Measurements from ENCODE around the gene ECT2. TPM values are rescaled to one million over a fixed set of nuclear protein-coding genes. Genes with fewer than 3 reads are reported as not detected.
"Not testable (repeated sequence)": the region's sequence is repeated elsewhere in the genome, so short reads cannot be mapped to it uniquely, and the experiment has no call there.

ECT2 gene
- total RNA-seq, 1 experiment from 2014 or later = 145 TPM

GRCh38 chr3:172820492-172820891 lies 70.0 kb downstream of the ECT2 start:
- BruUV-seq (replicated peaks) = no TSS peak
- CTCF ChIA-PET = no interaction called here

GRCh38 chr3:172824229-172824628 lies 73.7 kb downstream of the ECT2 start:
- no peaks in the 10 kb centered on the region for H4K20me1 ChIP-seq (ENCODE audit: insufficient read depth)

More at GRCh38 chr3:172820492-172820891, 70.0 kb downstream of the ECT2 start:
- TF ChIP-seq, protein P1, sequence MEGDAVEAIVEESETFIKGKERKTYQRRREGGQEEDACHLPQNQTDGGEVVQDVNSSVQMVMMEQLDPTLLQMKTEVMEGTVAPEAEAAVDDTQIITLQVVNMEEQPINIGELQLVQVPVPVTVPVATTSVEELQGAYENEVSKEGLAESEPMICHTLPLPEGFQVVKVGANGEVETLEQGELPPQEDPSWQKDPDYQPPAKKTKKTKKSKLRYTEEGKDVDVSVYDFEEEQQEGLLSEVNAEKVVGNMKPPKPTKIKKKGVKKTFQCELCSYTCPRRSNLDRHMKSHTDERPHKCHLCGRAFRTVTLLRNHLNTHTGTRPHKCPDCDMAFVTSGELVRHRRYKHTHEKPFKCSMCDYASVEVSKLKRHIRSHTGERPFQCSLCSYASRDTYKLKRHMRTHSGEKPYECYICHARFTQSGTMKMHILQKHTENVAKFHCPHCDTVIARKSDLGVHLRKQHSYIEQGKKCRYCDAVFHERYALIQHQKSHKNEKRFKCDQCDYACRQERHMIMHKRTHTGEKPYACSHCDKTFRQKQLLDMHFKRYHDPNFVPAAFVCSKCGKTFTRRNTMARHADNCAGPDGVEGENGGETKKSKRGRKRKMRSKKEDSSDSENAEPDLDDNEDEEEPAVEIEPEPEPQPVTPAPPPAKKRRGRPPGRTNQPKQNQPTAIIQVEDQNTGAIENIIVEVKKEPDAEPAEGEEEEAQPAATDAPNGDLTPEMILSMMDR (conservative IDR thresholded peaks at IDR 0.05) = no peak
- no peak for TF ChIP-seq EZH2 (IDR thresholded peaks at IDR 0.05; ENCODE audit: low read depth)
- Histone ChIP-seq H2AFZ (no peak overlapping the region), H3K36me3 (ENCODE audit: low read depth) (peaks cover 54% of the 10 kb centered on the region), H3K27me3 (ENCODE audit: insufficient read depth, low read depth) (no peaks in the 10 kb centered on the region), H4K20me1 (ENCODE audit: insufficient read depth) (no peaks in the 10 kb centered on the region; the same call in 1 of the 2 replicates), H3K79me2 (ENCODE audit: low read depth) (no peaks in the 10 kb centered on the region), H3K27ac (no peak overlapping the region), H3F3A (ENCODE audit: insufficient read depth, low read depth) (peaks cover 11% of the 10 kb centered on the region), H3K4me3 (no peak overlapping the region), H3K4me1 (replicated peaks; ENCODE audit: insufficient read depth) (no peaks in the 10 kb centered on the region), H3K4me2 (no peak overlapping the region), H3K9me2 (ENCODE audit: insufficient read depth) (no peaks in the 10 kb centered on the region), H3K9me3 (ENCODE audit: insufficient read depth, low read depth) (no peaks in the 10 kb centered on the region)
- POLR2A ChIA-PET (ENCODE audit: unreplicated experiment) = no interaction called here
- intact Hi-C loops (cut with micrococcal nuclease; ENCODE audit: unreplicated experiment) = no loop called here
- no peak for DNase-seq

DNA sequence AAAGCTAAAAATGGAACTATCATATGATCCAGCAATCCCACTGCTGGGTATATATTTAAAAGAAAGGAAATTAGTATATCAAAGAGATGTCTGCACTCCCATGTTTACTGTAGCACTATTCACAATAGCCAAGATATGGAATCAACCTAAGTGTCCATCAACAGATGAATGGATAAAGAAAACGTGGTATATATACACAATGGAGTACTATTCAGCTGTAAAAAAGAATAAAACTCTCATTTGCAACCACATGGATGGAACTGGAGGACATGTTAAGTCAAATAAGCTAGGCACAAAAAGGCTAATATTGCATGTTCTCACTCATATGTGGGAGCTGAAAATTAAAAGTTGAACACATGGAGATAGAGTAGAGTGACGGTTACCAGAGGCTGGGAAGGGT lies 76.7 kb downstream of the ECT2 start:
- CTCF ChIA-PET = not testable (repeated sequence)

More at GRCh38 chr3:172824229-172824628, 73.7 kb downstream of the ECT2 start:
- no peak for DNase-seq
- CTCF ChIA-PET = no interaction called here
- Histone ChIP-seq H3K9me2 (ENCODE audit: insufficient read depth) (peaks cover 5% of the 10 kb centered on the region; the same call in 1 of the 2 replicates), H3F3A (ENCODE audit: insufficient read depth, low read depth) (peaks cover 5% of the 10 kb centered on the region; the same call in 1 of the 2 replicates), H3K4me2 (no peak overlapping the region), H3K4me1 (replicated peaks; ENCODE audit: insufficient read depth) (no peaks in the 10 kb centered on the region), H2AFZ (no peak overlapping the region), H3K79me2 (ENCODE audit: low read depth) (no peaks in the 10 kb centered on the region), H3K27ac (no peak overlapping the region), H3K36me3 (ENCODE audit: low read depth) (peaks cover 34% of the 10 kb centered on the region), H3K4me3 (no peak overlapping the region), H3K9me3 (ENCODE audit: insufficient read depth, low read depth) (0 out of 2 replicates have a peak, but pooled peaks cover 8% of the 10 kb centered on the region), H3K27me3 (ENCODE audit: insufficient read depth, low read depth) (no peaks in the 10 kb centered on the region)
- intact Hi-C loops (cut with micrococcal nuclease; ENCODE audit: unreplicated experiment) = no loop called here
- POLR2A ChIA-PET (ENCODE audit: unreplicated experiment) = no interaction called here
- no peak for TF ChIP-seq EZH2 (IDR thresholded peaks at IDR 0.05; ENCODE audit: low read depth)
- TF ChIP-seq, protein P1 (conservative IDR thresholded peaks at IDR 0.05) = no peak
- BruUV-seq (replicated peaks) = no TSS peak

GRCh38 chr3:172832983-172833382 lies 82.5 kb downstream of the ECT2 start:
- Histone ChIP-seq H3K4me3 (no peak overlapping the region), H3K9me2 (ENCODE audit: insufficient read depth) (no peaks in the 10 kb centered on the region), H3F3A (ENCODE audit: insufficient read depth, low read depth) (no peaks in the 10 kb centered on the region), H3K36me3 (ENCODE audit: low read depth) (no peaks in the 10 kb centered on the region), H3K9me3 (ENCODE audit: insufficient read depth, low read depth) (no peaks in the 10 kb centered on the region), H4K20me1 (ENCODE audit: insufficient read depth) (no peaks in the 10 kb centered on the region), H3K4me1 (replicated peaks; ENCODE audit: insufficient read depth) (no peaks in the 10 kb centered on the region), H3K4me2 (no peak overlapping the region), H3K79me2 (ENCODE audit: low read depth) (no peaks in the 10 kb centered on the region), H3K27me3 (ENCODE audit: insufficient read depth, low read depth) (no peaks in the 10 kb centered on the region), H3K27ac (no peak overlapping the region), H2AFZ (no peak overlapping the region)
- BruUV-seq (replicated peaks) = no TSS peak
- DNase-seq = no peak
- intact Hi-C loops (cut with micrococcal nuclease; ENCODE audit: unreplicated experiment) = no loop called here
- TF ChIP-seq, protein P1 (conservative IDR thresholded peaks at IDR 0.05) = no peak
- TF ChIP-seq EZH2 (IDR thresholded peaks at IDR 0.05; ENCODE audit: low read depth) = no peak
- ChIA-PET CTCF (no interaction called here), POLR2A (ENCODE audit: unreplicated experiment) (interaction anchor here (0.7 kb wide), 1 partner anchor 7 kb away, joined by 3 read pairs; no protein-coding TSS in a partner anchor)

More for the DNA sequence above, 76.7 kb downstream of the ECT2 start:
- H3F3A ChIP-seq (ENCODE audit: insufficient read depth, low read depth); H3K79me2 ChIP-seq (ENCODE audit: low read depth); H4K20me1 ChIP-seq (ENCODE audit: insufficient read depth); H3K36me3 ChIP-seq (ENCODE audit: low read depth); H3K27ac ChIP-seq; POLR2A ChIA-PET (ENCODE audit: unreplicated experiment); H2AFZ ChIP-seq; H3K4me2 ChIP-seq; BruUV-seq (replicated peaks); H3K4me1 ChIP-seq (replicated peaks; ENCODE audit: insufficient read depth); H3K27me3 ChIP-seq (ENCODE audit: insufficient read depth, low read depth); DNase-seq; H3K9me3 ChIP-seq (ENCODE audit: insufficient read depth, low read depth); H3K9me2 ChIP-seq (ENCODE audit: insufficient read depth); intact Hi-C loops (cut with micrococcal nuclease; ENCODE audit: unreplicated experiment); H3K4me3 ChIP-seq: not testable (repeated sequence)
